Hypothalamus (tissue), 51 donors: Measurements from ENCODE around the gene FAM83G.

Experiments
- DNase-seq, 51 donors: peaks; one replicate each; lab custom pipeline; 2025; lab: John Stamatoyannopoulos, UW

The FAM83G gene

GRCh38 chr17:18970582-18971480, 33.7 kb downstream of the FAM83G start:
- no peak for DNase-seq

GRCh38 chr17:18968945-18969887, 35.3 kb downstream of the FAM83G start:
- no peak for DNase-seq

GRCh38 chr17:18968345-18968744, 36.2 kb downstream of the FAM83G start:
- DNase-seq: no peak

- DNase-seq: no peak
Observed at GRCh38 chr17:18967916-18968315, 36.6 kb downstream of the FAM83G start.

- no peak for DNase-seq
Observed at GRCh38 chr17:18966831-18967624, 37.5 kb downstream of the FAM83G start.

- no peak for DNase-seq
Observed at GRCh38 chr17:18965530-18966236, 38.9 kb downstream of the FAM83G start.

- no peak for DNase-seq
Observed at GRCh38 chr17:18964550-18964949, 40.0 kb downstream of the FAM83G start.

GRCh38 chr17:18964018-18964351, 40.6 kb downstream of the FAM83G start:
- DNase-seq: no peak

- no peak for DNase-seq
Observed at GRCh38 chr17:18963126-18964017, 41.2 kb downstream of the FAM83G start.

GRCh38 chr17:18962494-18962815, 42.1 kb downstream of the FAM83G start:
- no peak for DNase-seq

GRCh38 chr17:18961634-18962493, 42.7 kb downstream of the FAM83G start:
- DNase-seq: no peak

GRCh38 chr17:18960803-18961511, 43.6 kb downstream of the FAM83G start:
- peak in 41 of 51 donors; percentile 2 to 75 (median 34) for DNase-seq

- DNase-seq: no peak
Observed at GRCh38 chr17:18960241-18960665, 44.3 kb downstream of the FAM83G start.

- no peak for DNase-seq
Observed at GRCh38 chr17:18959845-18960240, 44.7 kb downstream of the FAM83G start.

GRCh38 chr17:18959071-18959844, 45.3 kb downstream of the FAM83G start:
- no peak for DNase-seq

GRCh38 chr17:18958611-18959010, 46.0 kb downstream of the FAM83G start:
- no peak for DNase-seq

GRCh38 chr17:18957831-18958230, 46.7 kb downstream of the FAM83G start:
- DNase-seq: no peak
